Kidney tubule cell (primary cell): Measurements from ENCODE around the gene ZIC5.
A peak's percentile ranks its signal among the peaks of the same experiment; 100 is the strongest.

Source experiments
- DNase-seq: peaks from one replicate; pipeline ENCODE4 v3.0.0-alpha.2; 2018; ENCODE audit warnings: low spot score

ZIC5 gene

DNA sequence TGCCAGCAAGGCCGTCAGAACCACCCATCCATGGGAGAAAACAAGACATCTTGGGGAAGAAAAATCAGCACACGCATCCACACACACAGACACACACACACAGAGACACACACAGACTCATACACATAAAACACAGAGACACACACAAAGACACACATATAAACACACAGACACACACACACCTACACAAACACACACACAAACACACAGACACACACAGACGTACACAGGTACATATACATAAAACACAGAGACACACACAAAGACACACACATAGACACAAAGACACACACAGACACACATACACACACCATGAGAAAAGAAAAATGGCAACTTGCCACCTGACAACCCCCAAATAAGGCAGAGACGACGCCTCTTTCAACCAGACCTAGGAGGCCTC, 40.6 kb downstream of the ZIC5 start:
- DNase-seq = no peak

- no peak for DNase-seq
Observed at GRCh38 chr13:99929866-99930265, 41.7 kb downstream of the ZIC5 start.

DNA sequence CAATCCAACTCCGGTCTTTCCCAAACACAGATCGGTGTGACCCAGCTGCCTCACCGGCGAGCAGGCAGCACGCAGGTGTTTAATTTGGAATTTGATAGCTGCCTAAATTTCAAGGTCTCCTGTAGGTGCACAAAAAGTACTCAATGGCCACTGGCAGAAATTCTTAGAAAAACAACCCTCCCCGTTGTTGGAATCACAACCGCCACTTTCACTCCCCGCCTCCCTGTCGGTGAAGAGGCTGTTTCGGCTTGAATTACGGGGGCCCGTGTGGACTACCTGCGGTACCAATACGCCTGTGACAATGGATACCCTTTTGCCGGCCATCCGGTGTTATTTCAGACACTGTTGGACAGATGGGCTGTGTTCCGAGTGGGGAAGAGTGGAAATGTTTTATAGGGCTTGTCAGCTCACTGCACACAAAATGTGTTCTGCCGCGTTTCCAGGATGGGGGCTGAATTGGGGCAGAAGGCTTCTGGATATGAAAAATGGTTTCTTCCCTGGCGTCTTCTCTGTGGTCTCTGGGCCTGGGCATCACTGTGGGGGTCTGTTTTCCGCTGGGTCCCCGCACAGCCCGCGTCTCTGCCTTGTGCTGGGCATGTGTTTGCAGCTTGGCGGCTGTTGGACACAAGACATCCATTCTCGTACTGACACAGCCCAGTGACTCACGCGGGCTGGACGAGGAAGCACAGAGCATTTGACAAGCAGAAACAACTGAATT, 45.4 kb downstream of the ZIC5 start:
- peak; percentile 70 for DNase-seq

DNA sequence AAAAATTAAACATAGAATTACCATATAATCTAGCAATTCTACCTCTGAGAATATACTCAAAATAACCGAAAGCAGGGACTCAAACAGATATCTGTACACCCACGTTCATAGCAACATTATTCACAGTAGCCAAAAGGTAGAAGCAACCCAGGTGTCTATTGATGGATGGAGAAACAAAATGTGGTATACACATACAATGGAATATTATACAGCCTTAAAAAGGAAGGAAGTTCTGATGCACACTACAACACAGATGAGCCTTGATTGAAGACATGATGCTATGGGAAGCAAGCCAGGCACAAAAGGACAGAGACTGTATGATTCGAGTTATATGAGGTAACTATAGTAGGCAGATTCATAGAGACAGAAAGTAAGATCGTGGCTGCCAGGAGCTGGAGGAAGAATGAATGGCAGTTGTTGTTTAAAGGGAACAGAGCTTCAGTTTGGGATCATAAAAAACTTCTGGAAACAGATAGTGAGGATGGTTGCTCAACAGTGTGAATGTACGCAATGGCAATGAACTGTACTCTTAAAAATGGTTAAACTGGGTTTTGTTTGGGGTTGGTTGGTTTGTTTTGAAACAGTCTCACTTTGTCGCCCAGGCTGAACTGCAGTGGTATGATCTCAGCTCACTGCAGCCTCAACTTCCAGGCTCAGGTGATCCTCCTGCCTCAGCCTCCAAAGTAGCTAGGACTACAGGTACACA, 47.5 kb downstream of the ZIC5 start:
- no peak for DNase-seq

DNA sequence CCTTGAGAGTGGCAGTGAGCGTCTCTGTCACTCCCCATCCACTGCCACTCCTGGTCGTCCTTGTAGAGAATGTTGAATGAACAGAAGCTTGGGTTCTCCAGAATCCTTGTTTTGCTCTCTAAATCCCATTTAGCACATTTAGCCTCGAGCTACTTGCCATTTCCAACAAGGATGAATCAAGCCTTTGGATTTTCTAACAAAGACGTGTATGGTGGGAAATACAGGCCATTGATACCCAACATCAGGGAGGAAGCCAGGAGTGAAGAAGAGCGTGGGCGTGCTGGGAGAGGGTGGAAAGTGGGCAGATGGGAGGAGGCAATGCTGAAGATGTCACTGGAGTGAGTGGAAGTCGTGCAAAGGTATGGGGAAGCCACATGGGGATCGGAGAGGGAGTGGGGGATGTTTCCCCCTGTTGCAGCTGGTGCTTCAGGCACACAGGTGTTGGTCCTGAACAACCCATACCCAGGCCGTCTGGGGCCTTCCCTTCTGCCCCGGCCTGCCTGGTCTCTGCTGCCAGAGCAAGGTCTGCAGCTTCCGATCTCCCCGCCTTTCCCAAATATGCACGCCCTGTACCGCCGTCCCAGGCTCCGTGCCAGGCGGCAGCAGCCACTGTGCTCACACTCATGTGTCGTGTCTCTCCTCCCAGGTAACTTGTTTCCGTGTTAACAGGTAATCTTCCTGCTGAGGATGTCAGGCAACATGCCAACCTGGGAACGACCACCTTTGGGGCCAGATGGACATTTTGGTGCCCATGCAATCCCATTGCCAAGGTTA, 48.7 kb downstream of the ZIC5 start:
- no peak for DNase-seq

DNA sequence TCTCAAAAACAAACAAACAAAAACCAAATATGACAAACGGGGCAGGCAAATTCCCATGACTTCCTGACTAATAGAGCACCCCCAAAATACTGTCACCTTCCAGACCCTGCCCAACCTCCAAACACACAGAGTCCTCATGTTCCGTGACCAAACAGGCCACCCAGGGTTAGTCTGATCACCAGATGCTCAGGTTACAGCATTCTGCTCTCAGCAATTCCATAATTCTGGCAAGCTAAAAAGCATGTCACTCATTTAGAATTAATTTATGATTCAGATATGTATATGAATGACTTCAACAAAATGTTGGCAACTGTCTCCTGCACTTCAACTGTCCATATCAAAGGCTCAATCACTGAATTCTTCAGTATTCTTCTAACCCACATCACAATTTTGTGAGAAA, 52.4 kb downstream of the ZIC5 start:
- DNase-seq = no peak

- peak; percentile 70 for DNase-seq
Observed at GRCh38 chr13:99916366-99917103, 55.0 kb downstream of the ZIC5 start.

GRCh38 chr13:99913167-99913566, 58.4 kb downstream of the ZIC5 start:
- no peak for DNase-seq
